Endothelial cell of umbilical vein (primary cell): ENCODE results near the gene CTSH. TPM values are rescaled to one million over a fixed set of nuclear protein-coding genes. Genes with fewer than 3 reads are reported as not detected.
"Not testable (repeated sequence)": the region's sequence is repeated elsewhere in the genome, so short reads cannot be mapped to it uniquely, and the experiment has no call there.

Experiments used
- BruUV-seq: library from RNA; stranded (reverse); fragments of 400-500 nt; replicated peaks from 2 replicates; lab custom pipeline; 2021; lab: Mats Ljungman, UMichigan
- CTCF ChIA-PET: fragments of 300-600, 350-600 bp; sonication (Branson Sonifier 250); formaldehyde crosslinking; loops from one replicate; lab custom pipeline; 2021; ENCODE audit warnings: antibody characterized with exemption, inconsistent platforms; lab: Charles Lee
- POLR2A ChIA-PET: fragments of 300-600, 350-600 bp; sonication (Branson Sonifier 250); formaldehyde crosslinking; loops from one replicate; lab custom pipeline; 2021; ENCODE audit warnings: antibody characterized with exemption, inconsistent platforms; lab: Charles Lee
- DNase-seq: peaks from one replicate; pipeline ENCODE4 v3.0.0-alpha.2; 2011; ENCODE audit warnings: low read depth, low spot score
- FAIRE-seq: peaks from 2 replicates; lab custom pipeline; 2011; peaks lifted over from hg19 to GRCh38; lab: Jason Lieb, UNC
- H2AFZ ChIP-seq: 2 replicates; pipeline ENCODE4 v1.6.0; 2012; ENCODE audit warnings: low read depth, low read length, control low read depth, inconsistent platforms
- H3K27ac ChIP-seq: 2 replicates; pipeline ENCODE4 v1.5.1; 2011; ENCODE audit warnings: low read depth, mild to moderate bottlenecking, control low read depth, low read length, moderate library complexity; ENCODE audit not compliant: insufficient read depth
- H3K27me3 ChIP-seq, 2 experiments: 2 replicates each; pipeline versions ENCODE4 v1.6.0 to v1.6.1; 2011; ENCODE audit warnings: low read length in 2 of 2, mixed read lengths in 1 of 2; ENCODE audit not compliant: control insufficient read depth in 2 of 2, insufficient read depth in 2 of 2
- H3K36me3 ChIP-seq, 2 experiments: 2 replicates in 1 of 2; 3 replicates in 1 of 2; pipeline ENCODE4 v1.5.1; 2011; ENCODE audit warnings: low read length in 2 of 2, mild to moderate bottlenecking in 1 of 2, moderate library complexity in 1 of 2; ENCODE audit not compliant: control insufficient read depth in 2 of 2, insufficient read depth in 2 of 2; ENCODE audit errors: extremely low read depth in 1 of 2
- H3K4me1 ChIP-seq: 3 replicates; pipeline ENCODE4 v1.5.1; 2011; ENCODE audit warnings: mild to moderate bottlenecking, low read length; ENCODE audit not compliant: control insufficient read depth, insufficient read depth; ENCODE audit errors: extremely low read depth
- H3K4me2 ChIP-seq: 2 replicates; pipeline ENCODE4 v1.6.1; 2011; ENCODE audit warnings: low read length, control low read depth, mixed read lengths; ENCODE audit not compliant: insufficient read depth
- H3K4me3 ChIP-seq, 3 experiments: fragments of 200-600 bp in 1 of 3; sonication (generic), shearing (Covaris generic) in 1 of 3; replicated peaks in 1 of 3; 2 replicates each; pipeline ENCODE4 v1.5.1; 2011 to 2016; ENCODE audit warnings: control low read depth in 3 of 3, low read length in 3 of 3, mild to moderate bottlenecking in 2 of 3, inconsistent platforms in 1 of 3, low read depth in 1 of 3, moderate library complexity in 1 of 3; ENCODE audit not compliant: insufficient read depth in 1 of 3
- H3K79me2 ChIP-seq: 2 replicates; pipeline ENCODE4 v1.6.0; 2012; ENCODE audit warnings: low read length, inconsistent platforms; ENCODE audit not compliant: control insufficient read depth, insufficient read depth
- H3K9ac ChIP-seq: replicated peaks from 2 replicates; pipeline ENCODE3; 2011; ENCODE audit warnings: low read length, control low read depth; ENCODE audit not compliant: insufficient read depth; ENCODE audit errors: extremely low read depth
- H3K9me1 ChIP-seq: replicated peaks from 3 replicates; pipeline ENCODE4 v1.6.0; 2011; ENCODE audit warnings: mild to moderate bottlenecking, low read length; ENCODE audit not compliant: control insufficient read depth, insufficient read depth; ENCODE audit errors: extremely low read depth
- H3K9me3 ChIP-seq: replicated peaks from 2 replicates; pipeline ENCODE4 v1.5.1; 2012; ENCODE audit warnings: low read length, inconsistent platforms; ENCODE audit not compliant: control insufficient read depth, insufficient read depth
- H4K20me1 ChIP-seq: replicated peaks from 2 replicates; pipeline ENCODE3; 2011; ENCODE audit warnings: mild to moderate bottlenecking, low read length; ENCODE audit not compliant: control insufficient read depth, insufficient read depth; ENCODE audit errors: extremely low read depth
- EZH2 ChIP-seq: IDR thresholded peaks from 2 replicates; pipeline ENCODE4 v1.6.1; 2012; ENCODE audit warnings: borderline replicate concordance, low read depth, mild to moderate bottlenecking, moderate library complexity, low read length, inconsistent platforms; ENCODE audit not compliant: severe bottlenecking
- FOS ChIP-seq: IDR thresholded peaks from 2 replicates; pipeline ENCODE4 v1.6.1; 2011; ENCODE audit warnings: mild to moderate bottlenecking, low read length, moderate library complexity, borderline replicate concordance; ENCODE audit not compliant: insufficient read depth
- GATA2 ChIP-seq: IDR thresholded peaks from 2 replicates; pipeline ENCODE4 v1.7.0; 2011; ENCODE audit warnings: low read depth, mild to moderate bottlenecking, moderate library complexity, mixed read lengths, low read length; ENCODE audit not compliant: insufficient read length, insufficient read depth
- JUN ChIP-seq: IDR thresholded peaks from 2 replicates; pipeline ENCODE4 v1.6.1; 2011; ENCODE audit warnings: borderline replicate concordance, low read depth; ENCODE audit not compliant: insufficient read length, insufficient read depth
- MYC ChIP-seq: IDR thresholded peaks from one replicate; pipeline ENCODE4 v1.6.1; 2011; ENCODE audit warnings: mild to moderate bottlenecking, low read depth, low read length
- POLR2A ChIP-seq: IDR thresholded peaks from 2 replicates; pipeline ENCODE4 v1.6.1; 2012; ENCODE audit warnings: low read depth, mild to moderate bottlenecking, control low read depth, low read length
- POLR2AphosphoS5 ChIP-seq: IDR thresholded peaks from 2 replicates; pipeline ENCODE4 v1.6.1; 2012; ENCODE audit warnings: low read depth, mild to moderate bottlenecking, control low read depth, low read length, moderate library complexity; ENCODE audit not compliant: insufficient read depth
- dilution Hi-C: fragments of 300-500 bp; cut with MboI; formaldehyde crosslinking; loops from one replicate; pipeline ENCODE4 v1.15.0; 2019; ENCODE audit warnings: low sequenced_read_pairs; ENCODE audit not compliant: extremely low pct_ligation_motif_present
- intact Hi-C: fragments of 100-400 bp; cut with micrococcal nuclease; formaldehyde crosslinking; loops from one replicate; pipeline ENCODE4 v1.10.0; 2022
- polyA plus RNA-seq, 4 experiments: library from polyadenylated mRNA; depleted of rRNA in 3 of 4; stranded (reverse) in 3 of 4; unstranded in 1 of 4; fragments of >200 nt; gene quantifications; 2 replicates each; pipeline versions ENCODE4 v1.2.1 to v1.2.3, GENCODE V29; 2011 to 2012; ENCODE audit warnings: missing spikeins in 1 of 4
- total RNA-seq: library from RNA; stranded (reverse); gene quantifications from 2 replicates; pipeline ENCODE4 v1.2.3, GENCODE V29; 2021
- TF ChIP-seq, protein P1 (sequence below), 2 donors: IDR thresholded peaks; 1 replicate in 1 of 2; 2 replicates in 1 of 2; pipeline ENCODE4 v1.5.1; 2011; ENCODE audit warnings: low read length in 2 of 2, mild to moderate bottlenecking in 2 of 2, moderate library complexity in 2 of 2, control low read depth in 1 of 2, inconsistent platforms in 1 of 2, low read depth in 1 of 2; ENCODE audit not compliant: insufficient read depth in 1 of 2; ENCODE audit errors: extremely low read depth in 1 of 2
- TF ChIP-seq, protein P2 (sequence below): IDR thresholded peaks from 2 replicates; pipeline ENCODE4 v1.6.1; 2011; ENCODE audit not compliant: insufficient read depth, insufficient read length

The CTSH gene
- total and polyA plus RNA-seq, 2 donors (not counting 3 experiments of a cell fraction or from before 2014, with no cell fraction given) = 7.0 to 7.4 TPM

DNA sequence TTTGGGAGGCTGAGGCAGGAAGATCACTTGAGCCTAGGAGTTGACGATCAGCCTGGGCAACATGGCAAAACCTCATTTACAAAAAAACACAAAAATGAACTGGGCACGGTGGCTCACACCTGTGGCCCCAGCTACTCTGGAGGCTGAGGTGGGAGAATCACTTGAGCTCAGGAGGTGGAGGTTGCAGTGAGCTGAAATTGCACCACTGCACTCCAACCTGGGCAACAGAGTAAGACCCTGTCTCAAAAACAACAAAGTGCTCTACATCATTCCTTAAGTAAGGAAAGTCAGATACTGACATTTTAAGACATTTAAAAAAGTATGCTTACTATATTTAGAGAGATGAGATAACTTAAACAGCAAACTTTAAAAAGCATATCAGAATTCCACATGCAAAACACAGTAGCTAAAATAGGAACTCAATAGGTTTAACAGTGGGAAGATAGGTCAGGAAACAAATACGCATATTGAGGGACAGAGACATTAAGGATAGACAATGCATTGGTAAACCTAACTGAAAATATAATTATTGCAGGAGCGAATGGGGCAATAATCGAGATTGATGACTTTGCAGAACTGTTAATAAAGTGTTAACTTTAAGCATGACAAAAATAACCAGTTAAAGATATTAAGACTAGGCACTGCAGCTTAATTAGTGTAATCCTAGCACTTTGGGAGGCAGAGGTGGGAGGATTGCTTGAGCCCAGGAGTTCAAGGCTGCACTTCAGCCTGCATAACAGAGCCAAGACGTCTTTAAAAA, 40.1 kb downstream of the CTSH start:
- dilution Hi-C loops = no loop called here
- DNase-seq = no peak
- H3K4me2 ChIP-seq = no peak overlapping the region
- POLR2A ChIA-PET = no interaction called here
- no peaks in the 10 kb centered on the region for H3K27me3 ChIP-seq
- no peaks in the 10 kb centered on the region for H3K4me1 ChIP-seq
- BruUV-seq = no TSS peak
- H3K4me3 ChIP-seq = no peak overlapping the region
- H2AFZ ChIP-seq = no peak overlapping the region
- no peaks in the 10 kb centered on the region for H3K9me1 ChIP-seq
- H3K36me3 ChIP-seq = peaks cover 22 to 31% of the 10 kb centered on the region in 2 experiments
- no peak overlapping the region for H3K27ac ChIP-seq
- H3K9ac ChIP-seq = no peak overlapping the region
- FAIRE-seq = no peak
- intact Hi-C loops = no loop called here
- no peak for TF ChIP-seq EZH2
- no peak for TF ChIP-seq MYC
- TF ChIP-seq POLR2A = no peak
- TF ChIP-seq JUN = no peak
- TF ChIP-seq POLR2AphosphoS5 = no peak
- TF ChIP-seq GATA2 = no peak
- TF ChIP-seq, protein P1, sequence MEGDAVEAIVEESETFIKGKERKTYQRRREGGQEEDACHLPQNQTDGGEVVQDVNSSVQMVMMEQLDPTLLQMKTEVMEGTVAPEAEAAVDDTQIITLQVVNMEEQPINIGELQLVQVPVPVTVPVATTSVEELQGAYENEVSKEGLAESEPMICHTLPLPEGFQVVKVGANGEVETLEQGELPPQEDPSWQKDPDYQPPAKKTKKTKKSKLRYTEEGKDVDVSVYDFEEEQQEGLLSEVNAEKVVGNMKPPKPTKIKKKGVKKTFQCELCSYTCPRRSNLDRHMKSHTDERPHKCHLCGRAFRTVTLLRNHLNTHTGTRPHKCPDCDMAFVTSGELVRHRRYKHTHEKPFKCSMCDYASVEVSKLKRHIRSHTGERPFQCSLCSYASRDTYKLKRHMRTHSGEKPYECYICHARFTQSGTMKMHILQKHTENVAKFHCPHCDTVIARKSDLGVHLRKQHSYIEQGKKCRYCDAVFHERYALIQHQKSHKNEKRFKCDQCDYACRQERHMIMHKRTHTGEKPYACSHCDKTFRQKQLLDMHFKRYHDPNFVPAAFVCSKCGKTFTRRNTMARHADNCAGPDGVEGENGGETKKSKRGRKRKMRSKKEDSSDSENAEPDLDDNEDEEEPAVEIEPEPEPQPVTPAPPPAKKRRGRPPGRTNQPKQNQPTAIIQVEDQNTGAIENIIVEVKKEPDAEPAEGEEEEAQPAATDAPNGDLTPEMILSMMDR (IDR thresholded peaks at IDR 0.05; ENCODE audit: extremely low read depth in 1 of 2, insufficient read depth in 1 of 2, low read depth in 1 of 2, low read length in 2 of 2) = no peak
- TF ChIP-seq, protein P2, sequence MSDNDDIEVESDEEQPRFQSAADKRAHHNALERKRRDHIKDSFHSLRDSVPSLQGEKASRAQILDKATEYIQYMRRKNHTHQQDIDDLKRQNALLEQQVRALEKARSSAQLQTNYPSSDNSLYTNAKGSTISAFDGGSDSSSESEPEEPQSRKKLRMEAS = no peak
- TF ChIP-seq FOS = no peak
- CTCF ChIA-PET = interaction anchor here (0.9 to 7.2 kb wide), 3 partner anchors 31 to 279 kb away, joined by 3 to 109 read pairs (median 60); no protein-coding TSS in a partner anchor
- no peaks in the 10 kb centered on the region for H4K20me1 ChIP-seq
- H3K9me3 ChIP-seq = no peaks in the 10 kb centered on the region
- peaks cover 8% of the 10 kb centered on the region for H3K79me2 ChIP-seq

DNA sequence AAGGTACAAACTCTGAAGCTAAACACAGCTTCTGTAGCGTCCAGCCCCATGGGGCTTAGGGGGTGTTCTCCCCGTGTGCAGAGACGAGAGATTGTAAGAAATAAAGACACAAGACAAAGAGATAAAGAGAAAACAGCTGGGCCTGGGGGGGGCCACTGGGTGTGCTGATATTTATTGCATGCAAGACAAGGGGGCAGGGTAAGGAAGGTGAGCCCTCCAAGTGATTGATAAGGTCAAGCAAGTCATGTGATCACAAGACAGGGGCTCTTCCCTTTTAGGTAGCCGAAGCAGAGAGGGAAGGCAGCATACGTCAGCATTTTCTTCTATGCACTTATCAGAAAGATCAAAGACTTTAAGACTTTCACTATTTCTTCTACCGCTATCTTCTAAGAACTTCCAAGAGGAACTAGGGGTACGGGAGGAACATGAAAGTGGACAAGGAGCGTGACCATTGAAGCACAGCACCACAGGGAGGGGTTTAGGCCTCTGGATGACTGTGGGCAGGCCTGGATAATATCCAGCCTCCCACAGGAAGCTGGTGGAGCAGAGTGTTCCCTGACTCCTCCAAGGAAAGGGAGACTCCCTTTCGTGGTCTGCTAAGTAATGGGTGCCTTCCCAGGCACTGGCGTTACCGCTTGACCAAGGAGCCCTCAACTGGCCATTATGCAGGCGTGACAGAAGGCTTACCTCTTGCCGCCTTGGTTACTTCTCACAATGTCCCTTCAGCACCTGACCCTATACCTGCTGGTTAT, 42.4 kb downstream of the CTSH start:
- BruUV-seq, H4K20me1 ChIP-seq, intact Hi-C loops, FAIRE-seq, H3K27me3 ChIP-seq, H3K4me1 ChIP-seq, dilution Hi-C loops, DNase-seq, H3K4me2 ChIP-seq, H3K9me3 ChIP-seq, H3K9me1 ChIP-seq, H2AFZ ChIP-seq, POLR2A ChIA-PET, H3K27ac ChIP-seq, H3K9ac ChIP-seq, H3K4me3 ChIP-seq: not testable (repeated sequence)
- Histone ChIP-seq H3K79me2 (peaks cover 25% of the 10 kb centered on the region), H3K36me3 (peaks cover 27 to 30% of the 10 kb centered on the region in 2 experiments)
- CTCF ChIA-PET = interaction anchor here (0.8 kb wide), 1 partner anchor 282 kb away, joined by 3 read pairs; no protein-coding TSS in a partner anchor
